Stimulated activated naive CD8-positive, alpha-beta T cell treated with anti-CD3 and anti-CD28 coated beads, Interleukin-15, Interleukin-2, amounts not matched to agents 100 U/mL and 50 U/mL, for 24 hours (primary cell): Measurements from ENCODE around the gene CRLF3.
"Not testable (repeated sequence)": the region's sequence is repeated elsewhere in the genome, so short reads cannot be mapped to it uniquely, and the experiment has no call there.

ENCODE experiments used
- ATAC-seq: fragments of 150-1000 bp; cut with Tn5 transposase; one replicate; pipeline ENCODE4 v1.10.0; 2021
- DNase-seq: peaks from one replicate; pipeline ENCODE4 v3.0.0; 2021

The CRLF3 gene

GRCh38 chr17:30824356-30825145 lies at the start of gene CRLF3:
Gene CRLF3, minus strand, starts transcription at chr17:30824692. Its CDS starts 41 bp downstream, at chr17:30824651.
- DNase-seq (peak; percentile 92), ATAC-seq (peak; percentile 97)

DNA sequence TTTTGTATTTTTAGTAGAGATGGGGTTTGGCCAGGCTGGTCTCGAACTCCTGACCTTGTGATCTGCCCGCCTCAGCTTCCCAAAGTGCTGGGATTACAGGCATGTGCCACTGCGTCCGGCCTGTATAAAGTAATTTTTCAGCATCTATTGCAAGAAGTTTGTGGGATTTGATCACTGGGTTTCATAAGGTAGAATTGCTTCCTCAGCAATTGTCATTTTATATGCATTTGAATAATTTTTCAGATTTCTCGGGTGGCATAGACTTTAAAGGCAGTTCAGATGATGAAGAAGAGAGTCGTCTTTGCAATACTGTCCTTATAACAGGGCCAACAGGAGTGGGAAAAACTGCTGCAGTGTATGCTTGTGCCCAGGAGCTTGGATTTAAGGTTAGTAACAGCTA lies 44.5 kb upstream of the CRLF3 start:
- ATAC-seq = no peak

DNA sequence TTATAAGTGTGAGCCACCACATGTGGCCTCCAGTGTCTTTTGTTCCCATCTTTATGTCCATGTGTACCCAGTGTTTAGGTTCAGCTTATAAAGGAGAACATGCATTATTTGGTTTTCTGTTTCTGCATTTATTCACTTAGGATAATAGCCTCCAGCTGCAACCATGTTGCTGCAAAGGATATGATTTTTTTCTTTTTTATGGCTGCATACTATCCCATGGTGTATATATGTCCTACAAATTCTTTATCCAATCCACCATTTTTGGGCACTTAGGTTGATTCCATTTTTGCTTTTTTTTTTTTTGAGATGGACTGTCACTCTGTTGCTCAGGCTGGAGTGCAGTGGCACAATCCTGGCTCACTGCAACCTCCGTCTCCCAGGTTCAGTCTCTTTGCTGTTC lies 40.1 kb upstream of the CRLF3 start:
- no peak for ATAC-seq
- DNase-seq = no peak

More for the DNA sequence above, 44.5 kb upstream of the CRLF3 start:
- DNase-seq = no peak

- DNase-seq = no peak
- ATAC-seq = no peak
Measured at GRCh38 chr17:30858556-30859250, 34.2 kb upstream of the CRLF3 start.

- ATAC-seq = no peak
- no peak for DNase-seq
Measured at GRCh38 chr17:30854146-30854545, 29.7 kb upstream of the CRLF3 start.

- no peak for ATAC-seq
- DNase-seq = no peak
Measured at GRCh38 chr17:30848021-30848420, 23.5 kb upstream of the CRLF3 start.

DNA sequence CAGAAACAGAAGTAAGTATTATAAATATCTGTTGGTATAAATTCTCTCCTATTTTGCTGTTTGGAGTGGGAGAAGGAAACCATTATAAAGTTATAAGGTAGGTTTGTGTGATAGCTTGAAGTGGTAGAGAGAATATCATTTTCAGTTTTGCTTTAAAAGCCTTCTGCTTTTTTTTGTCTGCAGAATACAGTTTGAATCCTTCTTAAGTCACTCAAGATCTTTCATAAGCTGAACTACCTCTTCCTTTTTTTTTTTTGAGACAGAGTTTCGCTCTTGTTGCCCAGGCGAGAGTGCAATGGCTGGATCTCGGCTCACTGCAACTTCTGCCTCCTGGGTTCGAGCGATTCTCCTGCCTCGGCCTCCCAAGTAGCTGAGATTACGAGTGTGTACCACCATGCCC lies 16.3 kb upstream of the CRLF3 start:
- no peak for DNase-seq
- no peak for ATAC-seq

GRCh38 chr17:30838202-30838807 lies 13.8 kb upstream of the CRLF3 start:
- DNase-seq = no peak
- no peak for ATAC-seq

DNA sequence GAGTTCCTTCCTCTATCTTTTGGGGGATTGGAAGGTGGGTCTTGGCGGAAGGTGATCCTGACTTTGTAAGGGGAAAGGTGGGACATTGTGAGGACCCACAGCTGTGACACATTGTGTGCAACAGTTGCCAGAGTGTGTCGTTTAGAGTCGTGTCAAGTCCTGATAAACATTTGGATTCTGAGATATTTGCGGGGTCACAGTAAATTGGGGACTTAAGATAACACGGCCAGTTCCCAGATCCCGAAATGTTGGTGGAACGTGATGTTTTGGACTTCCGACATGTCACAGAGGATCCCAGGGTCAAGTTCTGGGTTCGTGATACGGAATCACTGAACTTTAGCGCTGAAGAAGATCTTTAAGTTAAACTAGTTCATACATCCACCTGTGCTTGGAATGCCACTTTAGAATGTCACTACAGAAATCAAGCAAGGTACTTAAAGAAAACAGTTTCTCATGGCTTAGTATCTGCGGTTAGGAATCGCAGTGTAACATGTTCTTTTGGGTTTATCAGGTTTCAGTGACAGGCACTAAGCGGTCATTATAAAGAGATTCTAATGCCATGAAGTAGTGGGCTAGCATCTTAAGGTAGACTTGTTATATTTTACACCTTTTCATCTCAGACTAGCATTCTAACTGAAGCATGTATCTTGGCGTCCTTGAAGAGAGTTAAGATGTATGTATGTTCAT lies 8.1 kb upstream of the CRLF3 start:
- ATAC-seq = no peak

GRCh38 chr17:30831663-30832437 lies 7.4 kb upstream of the CRLF3 start, which contains the start of gene ATAD5:
Gene ATAD5, plus strand, starts transcription at chr17:30831966. Its CDS starts 382 bp downstream, at chr17:30832348.
- ATAC-seq = peak; percentile 92
- DNase-seq = peak; percentile 92

More for the DNA sequence above, 8.1 kb upstream of the CRLF3 start:
- DNase-seq = no peak

DNA sequence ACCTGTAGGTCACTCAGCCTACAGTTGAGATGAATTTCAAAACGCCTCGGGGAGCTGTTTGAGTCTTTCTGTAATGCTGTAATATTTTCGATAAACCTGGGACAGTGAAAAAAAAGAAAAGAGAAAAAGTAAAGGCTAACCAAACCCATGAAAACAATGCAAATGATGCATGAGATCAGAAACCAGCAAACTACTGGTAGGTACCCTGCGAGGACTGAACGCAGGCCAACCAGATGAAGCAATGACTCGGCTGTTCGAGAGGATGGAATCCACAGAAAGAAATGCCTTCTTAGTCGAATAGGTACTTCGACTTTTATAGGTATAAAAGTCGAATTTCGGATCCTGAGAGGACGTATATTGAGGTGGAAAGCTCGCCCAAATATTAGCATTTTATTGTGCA lies 6.8 kb upstream of the CRLF3 start:
- peak; percentile 20 for DNase-seq
- ATAC-seq = no peak

DNA sequence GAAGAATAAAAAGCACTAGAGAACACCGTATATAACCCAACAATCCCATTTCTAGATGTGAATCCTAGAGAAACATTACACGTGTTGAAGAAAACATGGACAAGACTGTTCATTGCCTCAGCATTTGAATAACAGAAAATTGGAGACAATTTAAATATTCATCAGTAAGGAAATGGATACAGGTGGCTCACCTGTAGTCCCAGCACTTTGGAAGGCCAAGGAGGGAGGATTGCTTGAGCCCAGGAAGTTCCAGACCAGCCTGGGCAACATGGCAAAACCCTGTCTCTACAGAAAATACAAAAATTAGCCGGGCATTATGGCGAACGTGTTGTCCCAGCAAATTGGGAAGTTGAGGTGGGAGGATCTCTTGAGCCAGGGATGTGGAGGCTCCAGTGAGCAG lies 4.5 kb upstream of the CRLF3 start:
- DNase-seq (no peak), ATAC-seq (no peak)

DNA sequence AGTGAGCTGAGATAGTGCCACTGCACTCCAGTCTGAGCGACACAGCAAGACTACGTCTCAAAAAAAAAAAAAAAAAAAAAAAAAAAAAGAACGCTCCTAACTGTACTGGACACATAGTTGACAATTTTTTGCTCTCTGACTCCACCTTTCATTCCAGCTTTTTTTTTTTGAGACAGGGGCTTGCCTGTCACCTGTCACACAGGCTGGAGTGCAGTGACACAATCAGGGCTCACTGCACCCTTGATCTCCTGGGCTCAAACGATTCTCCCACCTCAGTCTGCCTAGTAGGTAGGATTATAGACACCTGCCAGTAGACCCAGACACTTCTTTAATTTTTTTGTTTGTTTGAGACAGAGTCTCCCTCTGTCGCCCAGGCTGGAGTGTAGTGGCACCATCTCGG lies 2.6 kb upstream of the CRLF3 start:
- DNase-seq (no peak), ATAC-seq (no peak)

DNA sequence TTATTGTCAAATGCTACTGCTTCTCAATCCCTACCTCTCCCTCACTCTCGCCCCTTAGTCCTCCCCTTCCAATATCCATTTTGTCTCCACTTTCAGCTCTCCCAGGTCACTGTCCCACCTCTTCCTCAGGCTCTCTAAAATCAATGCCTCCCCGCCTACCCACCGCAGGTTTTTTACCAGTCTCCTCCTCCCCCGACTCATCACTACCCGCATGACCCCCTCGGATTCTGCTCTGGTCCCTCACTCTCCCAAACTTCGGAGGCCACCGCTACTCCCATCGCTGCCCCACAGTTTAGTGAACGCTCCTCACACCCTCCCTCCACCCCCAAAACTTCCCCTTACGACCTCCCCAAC lies 513 bp downstream of the CRLF3 start:
- ATAC-seq (peak; percentile 17), DNase-seq (peak; percentile 57)

DNA sequence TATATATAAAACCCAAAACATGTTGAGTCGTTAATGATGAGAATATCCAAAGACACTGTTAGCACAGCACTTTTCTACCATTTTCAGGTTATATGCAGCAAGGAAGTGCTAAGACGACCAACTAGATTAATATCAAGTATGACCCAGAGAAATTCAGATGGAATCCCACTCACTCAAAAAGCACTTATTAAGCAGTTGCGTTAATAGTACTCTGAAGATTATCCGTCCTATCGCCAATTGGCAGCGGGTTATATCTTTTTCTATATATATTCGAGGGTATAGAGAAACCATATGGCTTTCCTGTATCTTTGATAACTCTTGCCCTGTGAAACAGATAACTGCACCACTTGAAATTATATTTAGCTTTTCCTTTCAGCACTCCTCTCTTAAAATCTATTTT lies 1.1 kb downstream of the CRLF3 start:
- ATAC-seq = no peak

DNA sequence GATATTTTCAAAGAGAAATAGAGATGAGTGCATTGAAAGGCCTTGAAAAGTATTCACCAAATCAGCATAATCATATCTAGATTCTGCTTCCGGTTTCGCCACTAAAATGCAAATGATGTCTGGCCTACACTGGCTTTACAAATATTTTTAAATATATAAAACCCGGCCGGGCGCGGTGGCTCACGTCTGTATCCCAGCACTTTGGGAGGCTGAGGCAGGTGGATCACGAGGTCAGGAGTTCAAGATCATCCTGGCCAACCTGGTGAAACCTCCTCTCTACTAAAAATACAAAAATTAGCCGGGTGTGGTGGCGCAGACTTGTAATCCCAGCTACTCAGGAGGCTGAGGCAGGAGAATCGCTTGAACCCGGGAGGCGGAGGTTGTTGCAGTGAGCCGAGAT lies 1.6 kb downstream of the CRLF3 start:
- not testable (repeated sequence) for ATAC-seq

More for the DNA sequence above, 1.1 kb downstream of the CRLF3 start:
- DNase-seq = no peak

GRCh38 chr17:30821871-30822723 lies 2.4 kb downstream of the CRLF3 start:
- peak; percentile 19 for DNase-seq
- no peak for ATAC-seq

More for the DNA sequence above, 1.6 kb downstream of the CRLF3 start:
- peak; percentile 33 for DNase-seq

DNA sequence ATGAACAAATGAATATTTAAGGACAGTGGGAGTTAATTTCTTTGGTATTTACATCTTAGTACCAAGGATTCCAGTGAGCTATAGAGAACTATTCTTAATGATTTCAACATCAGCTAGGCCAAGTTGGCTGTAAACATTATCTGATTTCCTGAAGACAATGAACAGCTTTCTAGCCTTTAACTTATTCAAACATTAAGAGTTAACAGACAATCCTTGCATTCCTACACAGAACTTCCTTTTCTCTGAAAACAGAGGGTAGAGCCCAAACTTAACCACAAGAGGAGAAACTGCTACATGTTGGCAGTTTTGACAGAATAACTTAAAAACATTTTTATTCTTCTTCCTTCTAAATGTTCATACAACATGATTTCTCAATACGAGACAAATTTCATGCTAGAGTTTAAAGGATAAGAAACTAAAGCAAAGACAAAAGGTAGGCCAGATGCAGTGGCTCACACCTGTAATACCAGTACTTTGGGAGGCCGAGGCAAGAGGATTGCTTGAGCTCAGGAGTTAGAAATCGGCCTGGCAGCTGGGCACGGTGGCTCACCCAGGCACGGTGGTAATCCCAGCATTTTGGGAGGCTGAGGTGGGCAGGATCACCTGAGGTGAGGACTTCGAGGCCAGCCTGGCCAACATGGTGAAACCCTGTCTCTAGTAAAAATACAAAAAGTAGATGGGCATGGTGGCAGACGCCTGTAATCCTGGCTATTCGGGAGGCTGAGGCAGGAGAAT lies 4.4 kb downstream of the CRLF3 start:
- DNase-seq (peak; percentile 14), ATAC-seq (no peak)

DNA sequence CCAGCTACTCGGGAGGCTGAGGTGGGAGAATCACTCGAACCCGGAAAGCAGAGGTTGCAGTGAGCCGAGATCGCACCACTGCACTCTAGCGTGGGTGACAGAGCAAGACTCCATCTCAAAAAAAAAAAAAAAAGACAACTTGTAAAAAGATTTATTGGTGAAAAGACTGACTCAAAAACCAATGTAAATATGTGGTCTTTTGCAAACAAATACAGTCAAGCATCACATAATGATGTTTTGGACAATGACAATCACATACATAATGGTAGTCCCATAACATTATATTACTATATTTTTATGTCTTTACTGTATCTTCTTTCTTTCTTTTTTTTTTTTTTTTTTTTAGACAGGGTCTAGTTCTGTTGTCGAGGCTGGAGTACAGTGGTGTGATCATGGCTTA lies 8.3 kb downstream of the CRLF3 start:
- ATAC-seq (no peak), DNase-seq (no peak)

GRCh38 chr17:30814860-30815259 lies 9.6 kb downstream of the CRLF3 start:
- ATAC-seq, DNase-seq: not testable (repeated sequence)
